ENCODE measurements around the gene SMARCE1.

DNA sequence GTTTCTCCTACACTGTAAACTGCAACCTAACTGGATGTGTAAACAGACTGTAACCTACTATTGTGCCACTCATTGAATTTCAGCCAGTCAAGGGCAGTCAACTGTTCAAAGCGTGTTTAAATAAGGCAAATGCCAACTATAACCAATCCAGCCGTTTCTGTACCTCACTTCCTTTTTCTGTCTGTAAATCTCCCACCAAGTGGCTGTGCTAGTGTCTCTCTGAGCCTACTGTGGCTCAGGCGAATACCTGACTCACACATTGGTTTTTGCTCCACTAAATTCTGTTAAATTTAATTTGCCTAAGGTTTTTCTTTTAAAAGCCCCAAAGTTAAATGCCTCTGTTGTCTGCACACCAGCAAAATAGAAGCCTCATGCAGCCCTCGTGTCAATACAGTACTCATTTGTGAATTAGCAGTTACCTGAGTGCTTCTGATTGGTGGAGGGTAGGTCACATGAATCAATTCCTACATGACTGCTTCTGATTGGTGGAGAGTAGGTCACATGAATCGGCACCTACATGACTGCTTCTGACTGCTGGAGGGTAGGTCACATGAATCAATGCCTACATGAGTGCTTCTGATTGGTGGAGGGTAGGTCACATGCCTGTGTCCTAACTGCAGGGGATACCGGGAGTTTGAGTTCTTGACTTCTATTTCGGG lies 51.2 kb downstream of the SMARCE1 start:
- TF ChIP-seq, protein P1, sequence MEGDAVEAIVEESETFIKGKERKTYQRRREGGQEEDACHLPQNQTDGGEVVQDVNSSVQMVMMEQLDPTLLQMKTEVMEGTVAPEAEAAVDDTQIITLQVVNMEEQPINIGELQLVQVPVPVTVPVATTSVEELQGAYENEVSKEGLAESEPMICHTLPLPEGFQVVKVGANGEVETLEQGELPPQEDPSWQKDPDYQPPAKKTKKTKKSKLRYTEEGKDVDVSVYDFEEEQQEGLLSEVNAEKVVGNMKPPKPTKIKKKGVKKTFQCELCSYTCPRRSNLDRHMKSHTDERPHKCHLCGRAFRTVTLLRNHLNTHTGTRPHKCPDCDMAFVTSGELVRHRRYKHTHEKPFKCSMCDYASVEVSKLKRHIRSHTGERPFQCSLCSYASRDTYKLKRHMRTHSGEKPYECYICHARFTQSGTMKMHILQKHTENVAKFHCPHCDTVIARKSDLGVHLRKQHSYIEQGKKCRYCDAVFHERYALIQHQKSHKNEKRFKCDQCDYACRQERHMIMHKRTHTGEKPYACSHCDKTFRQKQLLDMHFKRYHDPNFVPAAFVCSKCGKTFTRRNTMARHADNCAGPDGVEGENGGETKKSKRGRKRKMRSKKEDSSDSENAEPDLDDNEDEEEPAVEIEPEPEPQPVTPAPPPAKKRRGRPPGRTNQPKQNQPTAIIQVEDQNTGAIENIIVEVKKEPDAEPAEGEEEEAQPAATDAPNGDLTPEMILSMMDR (IDR thresholded peaks at IDR 0.05): no peak
- no peak for TF ChIP-seq POLR2A (IDR thresholded peaks at IDR 0.05)
